Activated naive CD4-positive, alpha-beta T cell treated with anti-CD3 and anti-CD28 coated beads, Interleukin-2, amount 50 U/mL, for 16 hours (primary cell): ENCODE measurements around the gene ABCB8.
"Not testable (repeated sequence)": the region's sequence is repeated elsewhere in the genome, so short reads cannot be mapped to it uniquely, and the experiment has no call there.

ENCODE experiments used
- DNase-seq: peaks from one replicate; pipeline ENCODE4 v3.0.0-alpha.2; 2020

The ABCB8 gene

DNA sequence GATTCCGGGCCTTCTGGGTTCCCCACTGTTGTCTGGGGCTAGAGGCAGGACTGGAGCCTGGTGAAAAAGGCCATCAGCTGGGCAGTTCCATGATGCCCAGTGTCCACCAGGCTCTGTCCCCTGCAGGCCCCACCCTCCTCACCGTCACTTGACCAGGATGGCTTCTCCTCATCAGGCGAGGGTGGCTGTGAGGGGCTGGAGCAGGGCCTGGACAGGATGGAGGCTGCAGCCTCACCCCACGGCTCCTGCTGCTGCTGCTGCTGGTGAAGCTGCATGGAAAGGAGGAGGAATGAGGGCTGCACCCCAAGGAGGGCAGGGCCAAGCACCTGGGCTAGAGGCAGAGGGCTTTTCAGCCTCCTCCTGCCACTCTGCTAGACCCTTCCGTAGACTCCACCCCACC, 12.3 kb upstream of the ABCB8 start:
- no peak for DNase-seq

DNA sequence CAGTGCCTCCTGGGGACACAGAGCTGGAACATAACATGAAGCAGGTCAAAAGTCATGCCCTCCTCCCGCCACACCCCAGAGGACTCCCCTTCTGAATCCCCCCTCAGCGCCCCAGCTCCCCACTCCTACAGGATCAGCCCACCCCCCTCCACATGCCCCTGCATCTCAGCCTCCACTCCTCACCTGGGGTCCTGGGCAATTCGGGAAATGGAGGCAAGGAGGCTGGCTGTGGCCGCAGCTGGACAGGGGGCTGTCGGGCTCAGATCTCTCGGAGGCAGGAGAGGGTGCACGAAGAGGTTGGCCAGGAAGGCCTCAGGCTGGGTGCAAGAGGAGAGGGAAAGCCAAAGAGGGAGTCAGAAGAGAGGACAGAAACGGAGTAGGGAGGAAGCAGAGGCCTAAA, 11.7 kb upstream of the ABCB8 start:
- DNase-seq = no peak

DNA sequence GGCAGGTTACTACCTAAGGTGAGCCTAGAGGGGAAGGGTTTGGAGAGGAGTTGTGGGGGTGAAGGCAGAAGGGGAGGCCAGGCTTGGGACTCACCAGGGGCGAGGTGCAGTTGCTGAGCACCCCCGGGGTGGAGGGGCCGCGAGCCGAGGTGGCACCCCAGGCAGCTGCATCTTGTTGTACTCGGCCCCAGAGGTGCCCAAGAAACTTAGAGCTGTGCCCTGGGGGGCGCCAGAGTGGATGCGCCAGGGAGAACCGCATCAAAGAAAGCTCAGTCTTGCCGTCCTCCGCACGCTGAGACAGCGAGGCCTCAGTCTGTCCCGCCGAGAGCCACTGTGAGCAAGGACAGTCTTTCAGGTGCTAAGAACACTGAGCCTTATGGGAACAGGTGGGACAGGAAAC, 11.3 kb upstream of the ABCB8 start:
- DNase-seq = no peak

DNA sequence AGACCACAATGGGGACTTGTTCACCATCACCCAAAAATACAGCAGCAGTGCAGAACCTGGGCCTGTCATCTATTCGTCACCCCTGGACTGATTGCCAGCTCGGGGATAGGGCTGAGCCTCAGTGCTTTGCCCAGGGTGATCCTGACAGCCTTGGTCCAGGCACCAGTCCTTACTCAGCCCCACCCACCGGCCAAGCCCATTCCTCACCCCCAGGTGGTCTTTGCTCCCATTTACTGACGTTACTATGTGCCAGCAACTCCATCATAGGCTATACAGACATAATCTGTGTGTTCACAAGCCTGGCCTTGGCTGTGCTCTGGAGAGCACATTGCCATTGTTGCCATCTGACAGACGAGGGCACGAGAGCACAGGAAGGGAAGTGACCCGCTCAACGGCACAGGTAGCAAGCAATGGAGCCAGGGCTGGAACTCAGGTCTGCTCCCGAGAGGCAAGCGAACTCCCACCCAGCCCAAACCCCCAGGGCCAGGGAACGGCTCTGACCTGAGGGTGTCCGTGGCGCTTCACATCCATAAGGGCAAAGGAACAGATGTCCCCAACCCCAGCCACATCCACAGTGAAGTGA, 10.8 kb upstream of the ABCB8 start:
- no peak for DNase-seq

DNA sequence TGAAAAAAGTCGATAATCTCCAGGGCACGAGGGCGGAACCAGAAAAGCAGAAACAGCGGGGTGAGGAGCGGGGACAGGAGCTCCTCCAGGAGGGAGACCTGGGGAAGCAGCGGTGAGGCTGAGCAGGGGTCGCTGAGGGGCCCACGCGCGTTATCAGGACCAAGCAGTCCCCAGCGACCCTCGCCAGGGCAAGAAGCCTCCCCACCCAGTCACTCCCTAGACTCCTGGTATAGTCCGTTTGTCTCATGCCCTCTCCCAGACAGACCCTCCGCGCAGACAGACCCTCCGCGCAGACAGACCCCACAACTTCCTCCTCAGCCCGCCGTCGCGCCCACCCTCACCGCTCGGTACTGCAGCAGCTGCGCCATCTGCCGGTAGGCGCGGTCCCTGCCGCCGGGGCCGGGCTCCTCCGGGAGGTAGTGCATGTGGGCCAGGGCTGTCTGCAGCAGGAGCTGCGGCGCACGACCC, 10.3 kb upstream of the ABCB8 start:
- DNase-seq = peak; percentile 86

DNA sequence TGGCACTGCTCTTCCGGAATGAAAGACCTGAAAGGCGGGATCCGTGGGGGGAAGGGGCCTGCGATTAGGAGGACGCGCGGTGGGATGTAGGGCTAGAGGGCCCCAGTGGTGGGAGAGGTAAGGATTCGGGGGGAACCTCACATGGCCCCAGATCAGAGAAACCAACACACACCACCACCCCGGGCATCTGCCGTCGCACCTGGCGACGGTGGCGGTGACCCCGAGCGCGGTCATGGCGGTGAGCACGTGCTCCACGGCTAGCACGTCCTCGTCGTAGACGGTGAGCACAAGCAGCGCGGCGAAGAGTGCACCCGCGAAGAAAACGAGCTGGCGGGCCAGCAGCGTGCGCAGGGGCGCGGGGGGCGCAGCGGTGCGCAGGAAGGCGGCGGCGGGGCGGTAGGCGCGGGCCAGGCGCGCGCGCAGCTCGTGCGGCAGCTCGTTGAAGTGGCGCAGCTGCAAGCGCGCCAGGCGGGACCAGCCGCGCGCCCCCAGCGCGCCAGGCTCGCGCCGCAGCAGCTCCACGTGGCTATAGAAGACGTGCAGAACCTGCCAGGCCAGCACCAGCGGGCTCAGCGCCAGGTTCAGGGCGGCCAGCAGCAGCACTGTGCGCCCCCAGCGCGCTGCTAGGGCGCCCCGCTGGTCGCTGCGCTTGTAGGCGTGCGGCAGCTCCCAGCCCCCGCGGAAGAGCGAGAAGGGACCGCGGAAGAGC, 9.7 kb upstream of the ABCB8 start:
- peak; percentile 61 for DNase-seq

DNA sequence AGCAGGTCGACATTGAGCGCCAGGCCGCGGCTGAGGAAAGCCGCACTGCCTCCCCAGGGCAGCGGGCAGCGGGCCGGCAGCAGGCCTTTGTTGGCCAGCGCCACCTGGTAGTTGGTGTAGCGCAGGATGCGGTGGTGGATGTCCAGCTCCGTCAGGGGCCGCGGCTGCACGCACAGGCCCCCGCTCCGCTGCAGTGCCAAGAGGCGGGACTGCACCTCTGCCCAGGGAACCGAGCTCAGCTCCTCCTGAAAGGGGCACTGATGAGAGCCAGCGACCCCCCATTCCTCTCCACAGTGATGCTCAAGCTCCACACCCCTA, 9.2 kb upstream of the ABCB8 start:
- DNase-seq = no peak

DNA sequence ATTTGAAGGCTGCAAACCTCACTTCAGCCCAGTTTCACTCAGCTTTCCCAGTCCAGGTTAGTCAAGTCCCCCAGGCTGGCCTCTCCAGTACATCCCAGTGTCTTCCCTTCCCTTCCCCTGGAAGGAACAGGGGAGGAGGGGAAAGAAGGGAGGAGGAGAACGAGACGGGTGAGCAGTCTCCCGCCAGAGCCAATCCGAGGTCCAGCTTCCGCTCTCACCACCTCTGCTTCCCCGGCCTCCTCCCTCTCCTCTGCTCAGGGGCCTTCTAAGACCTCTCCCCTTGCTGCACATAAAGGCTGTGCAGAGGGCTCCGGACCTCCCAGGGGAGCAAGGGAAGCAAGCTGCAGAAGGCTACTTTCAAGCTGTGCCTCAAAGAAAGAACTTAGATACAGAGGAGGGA, 8.0 kb upstream of the ABCB8 start:
- DNase-seq = no peak

DNA sequence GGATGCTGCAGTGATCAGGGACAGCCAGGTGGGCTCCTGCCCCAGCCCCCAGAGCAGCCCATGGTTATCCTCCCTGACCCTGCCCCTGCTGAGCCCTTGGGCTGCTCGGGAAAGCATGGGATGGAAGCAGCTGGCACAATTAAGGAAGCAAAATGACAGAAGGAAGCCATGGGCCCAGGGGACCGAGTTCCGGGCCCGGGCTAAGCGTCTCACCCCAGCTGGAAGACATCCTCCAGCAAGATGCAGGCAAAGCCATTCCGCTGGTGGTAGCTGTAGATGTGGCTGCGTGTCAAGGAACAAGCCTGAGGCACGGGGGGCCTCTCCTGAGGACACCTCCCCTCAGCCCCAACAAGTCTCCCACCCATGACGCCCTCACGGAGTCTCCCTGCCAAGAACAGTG, 5.0 kb upstream of the ABCB8 start:
- no peak for DNase-seq

DNA sequence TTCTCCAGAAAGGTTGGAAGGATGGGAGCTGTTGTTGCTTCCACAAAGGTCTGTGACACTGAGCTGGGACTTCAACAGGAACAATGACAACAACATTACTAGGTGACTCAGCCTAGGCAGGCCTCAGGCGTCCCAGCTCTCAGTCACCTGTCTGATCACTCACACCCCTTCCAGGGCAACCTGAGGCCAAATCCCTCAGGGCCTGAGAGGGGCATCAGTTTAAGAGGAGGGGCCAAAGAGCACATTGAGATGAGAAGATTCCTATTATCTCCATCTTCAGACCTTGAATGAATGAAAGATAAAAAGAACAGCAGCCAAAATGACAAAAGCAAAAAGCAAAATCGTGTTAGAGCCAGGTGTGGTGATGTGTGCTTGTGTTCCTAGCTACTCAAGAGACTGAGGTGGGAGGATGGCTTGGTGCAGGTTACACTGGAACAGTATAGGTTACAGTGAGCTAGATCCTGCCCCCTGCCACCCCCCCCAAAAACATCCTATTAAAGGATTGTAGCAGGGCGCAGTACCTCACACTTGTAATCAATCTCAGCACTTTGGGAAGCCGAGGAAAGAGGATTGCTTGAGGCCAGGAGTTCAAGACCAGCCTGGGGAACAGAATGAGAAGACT, 3.7 kb upstream of the ABCB8 start, which contains the start of gene ATG9B:
ATG9B (minus strand) TSS at position 60 of the 622 bp plus-strand sequence. CDS start 71 bp downstream, outside the sequence.
- no peak for DNase-seq

DNA sequence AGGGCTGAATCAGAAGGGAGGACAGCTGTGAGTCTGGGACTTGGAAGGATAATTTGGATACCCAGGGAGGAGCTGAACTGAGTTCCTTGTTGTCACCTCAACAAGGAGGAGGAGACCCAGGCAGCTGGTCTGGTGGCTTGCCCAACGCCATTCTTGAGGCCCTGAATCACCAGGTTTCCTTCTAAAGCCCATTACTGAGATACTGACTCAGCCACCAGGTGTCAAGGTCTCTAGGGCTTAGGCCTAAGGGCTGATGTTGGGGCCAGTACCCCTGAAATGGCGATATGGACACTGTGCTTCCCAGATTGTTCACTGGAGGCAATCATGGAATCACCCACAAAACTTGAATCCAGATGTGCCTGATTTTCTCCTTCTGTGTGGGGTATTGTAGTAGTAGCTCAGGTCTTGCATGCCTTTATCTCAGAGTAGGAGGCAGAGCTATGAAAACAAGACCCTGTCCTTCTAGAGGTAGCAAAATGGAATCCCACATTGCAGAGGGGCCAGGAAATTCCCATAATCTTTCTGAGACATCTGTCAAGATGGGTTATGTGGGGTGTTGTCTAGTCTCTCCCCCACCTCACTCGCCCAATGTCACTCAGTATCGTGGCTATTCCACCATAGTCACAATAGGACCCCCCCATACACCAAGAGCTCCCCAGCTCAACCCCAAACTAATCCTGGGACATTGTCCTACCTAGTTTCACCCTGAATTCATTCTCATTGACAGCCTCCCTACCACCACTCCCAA, 2.2 kb upstream of the ABCB8 start:
- no peak for DNase-seq

DNA sequence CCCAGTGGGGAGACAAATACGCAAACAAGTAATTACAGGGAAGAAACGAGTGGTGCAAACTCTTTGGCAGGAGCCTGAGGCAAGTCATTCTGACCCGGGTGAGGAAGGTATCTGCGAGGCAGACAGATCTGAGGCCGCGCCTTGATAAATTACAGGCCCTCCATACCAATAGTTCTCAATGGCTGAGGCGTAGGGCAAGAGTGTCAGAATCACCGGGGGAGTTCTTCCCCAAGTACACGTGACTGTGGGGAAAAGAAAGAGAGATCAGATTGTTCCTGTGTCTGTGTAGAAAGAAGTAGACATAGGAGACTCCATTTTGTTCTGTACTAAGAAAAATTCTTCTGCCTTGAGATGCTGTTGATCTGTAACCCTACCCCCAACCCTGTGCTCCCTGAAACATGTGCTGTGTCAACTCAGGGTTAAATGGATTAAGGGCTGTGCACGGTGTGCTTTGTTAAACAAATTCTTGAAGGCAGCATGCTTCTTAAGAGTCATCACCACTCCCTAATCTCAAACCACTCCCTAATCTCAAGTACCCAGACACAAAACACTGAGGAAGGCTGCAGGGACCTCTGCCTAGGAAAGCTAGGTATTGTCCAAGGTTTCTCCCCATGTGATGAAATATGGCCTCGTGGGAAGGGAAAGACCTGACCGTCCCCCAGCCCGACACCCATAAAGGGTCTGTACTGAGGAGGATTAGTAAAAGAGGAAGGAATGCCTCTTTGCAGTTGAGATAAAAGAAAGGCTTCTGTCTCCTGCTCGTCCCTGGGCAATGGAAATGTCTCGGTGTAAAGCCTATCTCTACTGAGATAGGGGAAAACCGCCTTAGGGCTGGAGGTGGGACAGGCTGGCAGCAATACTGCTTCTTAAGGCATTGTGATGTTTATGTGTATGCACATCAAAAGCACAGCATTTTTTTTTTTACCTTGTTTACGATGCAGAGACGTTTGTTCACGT, 1.2 kb upstream of the ABCB8 start:
- not testable (repeated sequence) for DNase-seq

DNA sequence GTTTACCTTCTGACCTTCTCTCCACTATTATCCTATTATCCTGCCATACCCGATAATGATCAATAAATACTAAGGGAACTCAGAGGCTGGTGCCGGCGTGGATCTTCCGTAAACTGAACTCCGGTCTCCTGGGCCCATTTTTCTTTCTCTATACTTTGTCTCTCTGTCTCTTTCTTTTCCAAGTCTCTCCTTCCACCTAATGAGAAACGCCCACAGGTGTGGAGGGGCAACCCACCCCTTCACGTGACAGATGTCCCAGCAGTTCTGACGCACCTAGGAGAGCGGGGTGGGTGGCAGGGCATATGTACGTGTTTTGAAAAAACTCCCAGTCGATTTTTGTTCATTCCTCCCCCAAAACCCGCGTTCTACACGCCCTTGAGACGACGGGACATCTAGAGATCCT, 521 bp upstream of the ABCB8 start:
- DNase-seq = not testable (repeated sequence)

DNA sequence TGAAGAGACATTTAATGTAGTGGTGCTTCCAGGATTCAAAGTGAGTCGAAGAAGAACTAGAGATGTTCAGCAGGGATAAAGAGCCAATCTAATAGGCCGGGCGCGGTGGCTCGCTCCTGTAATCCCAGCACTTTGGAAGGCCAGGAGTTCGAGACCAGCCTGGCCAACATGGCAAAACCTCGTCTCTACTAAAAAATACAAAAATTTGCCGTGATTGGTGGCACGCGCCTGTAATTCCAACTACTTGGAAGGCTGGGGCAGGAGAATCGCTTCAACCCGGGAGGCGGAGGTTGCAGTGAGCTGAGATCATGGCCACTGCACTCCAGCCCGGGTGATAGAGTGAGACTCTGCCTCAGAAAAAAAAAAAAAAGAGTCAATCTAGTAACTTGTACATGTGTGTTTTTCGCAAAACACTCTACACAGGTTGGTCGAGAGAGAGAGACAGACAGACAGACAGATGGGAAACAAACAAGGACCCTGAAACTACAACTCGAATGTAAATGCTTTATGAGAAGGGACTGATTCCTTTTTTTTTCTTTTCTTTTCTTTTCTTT, 775 bp downstream of the ABCB8 start:
- no peak for DNase-seq

DNA sequence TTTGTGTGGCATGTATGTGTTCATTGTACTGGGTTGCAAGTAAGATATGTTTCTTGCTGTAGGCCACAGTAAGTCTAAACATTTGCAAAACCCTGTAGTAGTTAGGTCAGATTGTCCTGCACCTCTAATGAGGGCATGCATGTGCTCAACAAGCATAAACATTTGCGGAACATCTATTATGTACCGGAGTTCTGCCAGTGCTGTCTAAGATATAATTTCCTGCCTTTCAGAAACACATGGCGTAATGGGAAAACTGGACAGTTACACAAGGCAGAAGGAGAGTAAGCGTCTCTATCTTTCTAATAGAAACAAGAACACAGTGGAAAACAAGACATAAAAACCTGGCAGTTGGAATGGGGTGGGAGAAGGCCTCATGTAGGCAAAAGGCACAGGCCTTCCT, 2.8 kb downstream of the ABCB8 start:
- no peak for DNase-seq

DNA sequence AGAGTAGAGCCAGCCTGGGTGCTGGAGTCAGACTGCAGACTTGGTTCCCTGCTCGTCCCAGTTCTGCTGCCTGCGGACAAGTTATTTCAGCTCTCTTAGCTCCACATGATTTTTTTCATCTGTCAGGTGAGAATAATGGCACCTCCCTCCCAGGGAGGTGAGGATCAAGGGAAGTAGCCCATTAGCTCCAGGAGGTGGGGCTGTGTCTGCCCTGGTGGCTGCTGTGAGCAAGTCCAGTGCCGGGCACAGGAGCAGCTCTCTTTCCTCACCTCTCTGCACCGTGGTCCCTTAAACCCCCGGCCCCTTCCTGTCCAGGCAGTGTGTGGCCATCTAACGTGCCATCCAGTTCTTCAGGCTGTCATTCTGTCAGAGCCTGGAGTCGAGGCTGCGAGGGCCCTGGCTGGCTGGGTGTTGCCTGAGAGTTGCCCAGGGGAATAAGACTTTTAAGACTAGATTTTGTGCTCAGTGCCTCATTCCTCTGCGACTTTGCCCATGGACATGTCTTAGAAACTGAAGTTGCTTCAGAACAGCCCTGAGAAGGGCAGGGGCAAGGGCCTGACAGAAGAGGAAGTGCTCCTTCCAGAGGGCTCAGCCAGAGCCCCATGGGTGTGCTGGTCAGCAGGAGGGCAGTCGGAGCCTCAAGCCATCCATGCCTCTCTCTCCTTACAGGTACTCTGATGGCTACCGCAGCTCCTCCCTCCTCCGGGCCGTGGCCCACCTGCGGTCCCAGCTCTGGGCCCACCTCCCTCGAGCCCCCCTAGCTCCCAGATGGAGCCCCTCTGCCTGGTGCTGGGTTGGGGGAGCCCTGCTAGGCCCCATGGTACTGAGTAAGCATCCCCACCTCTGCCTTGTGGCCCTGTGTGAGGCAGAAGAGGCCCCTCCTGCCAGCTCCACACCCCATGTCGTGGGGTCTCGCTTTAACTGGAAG, 5.0 kb downstream of the ABCB8 start:
- no peak for DNase-seq

DNA sequence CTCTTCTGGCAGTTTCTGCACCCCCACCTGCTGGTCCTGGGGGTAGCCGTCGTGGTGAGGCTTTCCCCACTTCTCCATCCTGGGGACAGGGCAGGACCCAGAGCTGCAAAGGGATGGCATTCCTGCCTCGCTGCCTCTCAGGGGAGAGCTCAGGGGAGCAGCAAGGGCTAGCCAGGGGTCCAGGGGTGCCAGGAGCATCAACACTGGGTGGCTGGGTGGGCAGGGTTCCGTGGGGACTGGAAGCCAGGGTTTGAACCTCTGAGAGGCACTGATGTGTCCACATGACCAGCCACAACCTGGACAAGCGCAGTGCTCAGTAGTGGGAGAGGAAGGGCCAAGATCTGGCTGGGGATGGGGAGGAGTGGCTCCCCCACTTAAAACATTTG, 5.6 kb downstream of the ABCB8 start:
- no peak for DNase-seq

DNA sequence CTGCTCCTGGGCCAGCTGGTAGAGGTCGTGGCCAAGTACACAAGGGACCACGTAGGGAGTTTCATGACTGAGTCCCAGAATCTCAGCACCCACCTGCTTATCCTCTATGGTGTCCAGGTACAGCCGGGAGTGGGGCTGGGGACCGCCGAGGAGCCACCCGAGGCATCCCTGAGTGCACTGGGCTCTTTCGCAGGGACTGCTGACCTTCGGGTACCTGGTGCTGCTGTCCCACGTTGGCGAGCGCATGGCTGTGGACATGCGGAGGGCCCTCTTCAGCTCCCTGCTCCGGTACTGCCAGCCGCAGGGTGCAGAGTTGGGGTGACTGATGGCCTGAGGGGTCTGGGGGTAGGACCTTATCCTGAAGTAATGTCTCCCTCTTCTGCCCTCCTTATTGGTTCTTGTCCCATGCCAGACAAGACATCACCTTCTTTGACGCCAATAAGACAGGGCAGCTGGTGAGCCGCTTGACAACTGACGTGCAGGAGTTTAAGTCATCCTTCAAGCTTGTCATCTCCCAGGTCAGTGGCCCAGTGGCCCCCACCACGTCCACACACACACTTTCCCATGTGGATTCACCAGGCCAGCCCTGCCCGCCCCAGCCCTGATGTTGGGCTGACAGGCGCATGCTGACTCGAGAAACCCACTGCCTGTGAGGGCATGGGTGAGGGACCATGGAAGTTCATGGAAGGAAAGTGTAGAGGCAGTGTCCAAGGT, 6.2 kb downstream of the ABCB8 start:
- DNase-seq = no peak

DNA sequence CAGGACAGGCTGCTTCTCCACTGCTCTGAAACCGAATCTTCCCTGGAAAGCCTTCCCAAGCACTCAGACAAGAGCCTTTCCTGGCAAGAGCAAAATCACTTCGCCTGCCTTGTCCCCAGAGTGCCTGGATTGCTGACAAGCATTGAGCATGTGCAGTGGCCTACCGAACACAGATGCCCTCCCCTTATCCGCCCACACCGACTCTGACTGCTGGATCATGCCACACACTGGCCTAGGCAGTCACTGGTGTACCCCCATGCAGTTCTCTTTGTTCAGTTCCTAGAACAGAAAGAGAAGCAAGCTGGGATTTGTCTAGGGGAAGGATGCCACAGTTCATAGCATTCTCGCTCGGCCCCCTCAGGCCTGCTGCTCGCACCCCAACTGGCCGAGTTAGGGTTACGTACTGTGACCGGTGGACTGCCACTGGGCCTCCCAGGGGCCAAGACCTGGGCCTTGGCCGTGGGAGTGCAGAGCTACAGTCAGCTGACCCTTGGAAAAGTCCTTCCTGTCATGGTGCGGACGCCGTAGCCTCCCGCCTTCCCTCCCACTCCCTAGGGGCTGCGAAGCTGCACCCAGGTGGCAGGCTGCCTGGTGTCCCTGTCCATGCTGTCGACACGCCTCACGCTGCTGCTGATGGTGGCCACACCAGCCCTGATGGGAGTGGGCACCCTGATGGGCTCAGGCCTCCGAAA, 6.9 kb downstream of the ABCB8 start:
- no peak for DNase-seq

DNA sequence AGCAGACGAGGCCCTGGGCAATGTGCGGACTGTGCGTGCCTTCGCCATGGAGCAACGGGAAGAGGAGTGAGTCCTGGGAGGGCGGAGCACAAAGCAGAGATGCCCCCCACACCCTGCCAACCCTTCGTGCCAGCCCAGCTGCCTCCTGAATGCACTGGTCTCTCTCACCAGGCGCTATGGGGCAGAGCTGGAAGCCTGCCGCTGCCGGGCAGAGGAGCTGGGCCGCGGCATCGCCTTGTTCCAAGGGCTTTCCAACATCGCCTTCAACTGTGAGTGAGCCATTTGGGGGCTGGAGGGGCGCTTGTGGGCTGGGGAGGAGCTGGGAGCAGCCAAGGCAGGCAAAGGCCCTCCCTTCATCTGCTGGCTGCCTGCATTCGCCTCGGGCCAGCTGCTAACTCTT, 7.7 kb downstream of the ABCB8 start:
- no peak for DNase-seq
